GM18517 (cell line): ENCODE results near the gene KIF16B.

Experiments used
- ATAC-seq: cut with Tn5 transposase; IDR thresholded peaks from one replicate; pipeline ENCODE4 v1.9.1; 2021; ENCODE audit warnings: mild to moderate bottlenecking, moderate library complexity; ENCODE audit not compliant: unreplicated experiment

The KIF16B gene

DNA sequence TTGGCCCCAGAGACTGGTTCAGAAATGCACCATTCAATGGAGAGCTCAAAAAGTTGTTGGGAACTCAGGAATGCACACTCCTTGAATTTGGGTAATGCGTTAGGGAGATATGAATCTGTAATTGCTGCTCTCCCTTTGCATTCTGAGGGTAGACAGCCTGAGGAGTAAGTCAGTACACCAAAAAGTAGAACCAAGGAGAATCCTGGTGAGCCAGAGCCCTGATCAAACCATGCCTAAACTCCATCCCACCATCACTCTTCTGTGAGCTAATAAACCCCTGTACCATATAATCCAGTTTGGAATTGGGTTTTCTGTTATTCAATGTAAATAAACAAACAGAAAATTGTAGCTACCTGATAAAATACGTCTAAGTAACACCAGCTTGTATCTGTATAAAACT lies 90.2 kb downstream of the KIF16B start:
- no peak for ATAC-seq

DNA sequence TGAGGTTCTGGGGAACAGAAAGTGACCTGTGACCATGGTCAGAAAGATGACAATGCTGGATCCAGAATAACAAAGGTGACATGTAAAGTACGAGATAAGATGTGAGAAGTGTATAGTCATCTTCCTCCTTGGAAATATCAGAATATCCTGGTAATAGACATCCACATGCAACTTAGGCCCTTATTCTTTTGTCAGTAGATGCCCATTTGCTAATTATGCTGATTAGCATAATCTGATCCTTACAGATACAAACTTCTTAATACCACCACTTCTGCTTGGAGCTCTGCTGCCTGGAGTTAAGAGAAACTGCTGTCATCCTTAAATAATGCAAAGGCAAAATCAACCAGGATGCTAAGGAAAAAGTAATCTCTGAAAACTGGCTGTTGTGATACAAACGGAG lies 91.3 kb downstream of the KIF16B start:
- no peak for ATAC-seq

DNA sequence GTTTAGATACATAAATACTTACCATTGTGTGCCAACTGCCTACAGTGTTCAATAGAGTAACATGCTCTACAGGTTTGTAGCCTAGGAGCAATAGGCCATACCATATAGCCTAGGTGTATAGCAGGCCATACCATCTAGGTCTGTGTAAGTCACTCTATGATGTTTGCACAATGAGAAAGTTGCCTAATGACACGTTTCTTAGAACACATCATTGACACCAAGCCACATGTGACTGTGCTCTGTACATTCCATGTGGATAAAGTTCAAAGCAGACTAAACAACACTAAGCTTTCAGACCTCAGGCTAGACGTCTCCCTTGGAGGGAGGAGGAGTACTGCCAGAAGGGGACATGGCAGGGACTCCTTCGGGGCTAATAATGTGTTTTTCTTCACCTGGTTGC lies 93.6 kb downstream of the KIF16B start:
- no peak for ATAC-seq

DNA sequence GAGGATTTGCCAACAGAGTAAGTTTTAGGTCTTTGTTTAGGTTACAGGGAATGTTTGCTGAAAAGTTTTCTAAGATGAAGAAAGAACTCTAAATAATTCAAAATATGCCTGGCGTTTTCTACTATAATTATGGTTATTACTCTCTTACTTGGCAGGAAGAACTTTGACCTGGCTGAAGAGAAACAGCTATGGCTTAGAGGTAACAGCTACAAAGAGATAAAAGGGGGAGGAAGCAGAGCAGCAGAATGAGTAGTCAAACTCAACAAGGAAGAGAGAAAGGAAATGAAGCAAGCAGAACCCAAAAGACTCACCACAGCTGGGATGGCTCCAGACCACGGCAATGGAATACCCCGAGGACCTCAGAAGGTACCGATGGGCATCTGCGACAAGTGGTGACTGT lies 95.6 kb downstream of the KIF16B start:
- no peak for ATAC-seq

DNA sequence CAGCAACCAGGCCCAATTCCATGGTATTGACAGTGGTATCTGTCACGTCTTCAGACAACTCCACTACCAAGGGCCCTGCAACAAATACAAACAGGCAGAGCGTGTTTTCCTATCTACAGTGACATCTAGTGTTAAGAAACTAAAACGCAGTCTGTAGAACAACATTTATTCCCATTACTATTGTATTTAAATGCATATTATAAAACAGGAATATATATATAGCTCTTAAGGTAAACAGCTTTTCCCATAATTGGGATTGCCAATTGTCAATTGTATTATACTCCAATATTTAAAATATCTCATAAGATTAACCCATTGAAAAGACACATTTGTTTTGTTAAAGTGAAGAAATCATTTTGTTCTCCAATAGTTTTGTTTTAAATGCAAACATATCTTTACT lies 97.2 kb downstream of the KIF16B start:
- peak; percentile 76 for ATAC-seq

DNA sequence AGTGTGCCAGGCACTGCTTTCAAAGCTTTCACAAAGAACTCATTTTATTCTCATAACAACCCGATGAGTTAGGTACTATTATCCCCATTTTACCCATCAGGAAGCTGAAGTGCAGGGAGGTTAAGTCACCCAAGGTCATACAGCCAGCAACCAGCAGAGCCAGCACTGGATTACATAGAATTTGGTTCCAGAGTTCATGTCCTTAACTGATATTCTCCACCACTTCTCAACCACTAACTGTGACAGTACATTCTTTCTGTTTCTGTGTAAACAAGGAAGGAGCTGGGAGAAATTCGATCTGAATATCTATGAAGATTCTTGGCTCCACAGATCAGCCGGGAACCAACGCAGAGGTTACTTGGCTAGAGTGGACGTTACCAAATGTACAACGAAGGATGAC lies 98.0 kb downstream of the KIF16B start:
- ATAC-seq, result no peak

DNA sequence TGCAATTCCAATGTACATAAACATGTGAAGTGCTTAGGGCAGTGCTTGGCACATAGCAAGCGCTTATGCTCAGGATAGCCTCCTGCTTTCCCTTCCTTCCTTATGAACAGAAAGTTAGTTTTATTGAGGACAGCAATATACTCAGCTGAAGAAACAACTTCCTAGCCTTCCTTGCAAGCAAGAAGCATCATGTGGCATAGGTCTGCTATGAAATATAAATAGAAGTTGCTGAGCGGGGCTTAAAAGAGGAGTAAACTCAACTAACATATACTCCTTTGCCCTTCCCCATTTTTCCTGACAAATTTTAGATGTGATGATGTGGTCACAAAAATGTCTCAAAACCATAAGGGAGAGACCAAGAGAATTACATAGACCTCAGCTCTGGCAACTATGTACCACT lies 98.9 kb downstream of the KIF16B start:
- no peak for ATAC-seq

DNA sequence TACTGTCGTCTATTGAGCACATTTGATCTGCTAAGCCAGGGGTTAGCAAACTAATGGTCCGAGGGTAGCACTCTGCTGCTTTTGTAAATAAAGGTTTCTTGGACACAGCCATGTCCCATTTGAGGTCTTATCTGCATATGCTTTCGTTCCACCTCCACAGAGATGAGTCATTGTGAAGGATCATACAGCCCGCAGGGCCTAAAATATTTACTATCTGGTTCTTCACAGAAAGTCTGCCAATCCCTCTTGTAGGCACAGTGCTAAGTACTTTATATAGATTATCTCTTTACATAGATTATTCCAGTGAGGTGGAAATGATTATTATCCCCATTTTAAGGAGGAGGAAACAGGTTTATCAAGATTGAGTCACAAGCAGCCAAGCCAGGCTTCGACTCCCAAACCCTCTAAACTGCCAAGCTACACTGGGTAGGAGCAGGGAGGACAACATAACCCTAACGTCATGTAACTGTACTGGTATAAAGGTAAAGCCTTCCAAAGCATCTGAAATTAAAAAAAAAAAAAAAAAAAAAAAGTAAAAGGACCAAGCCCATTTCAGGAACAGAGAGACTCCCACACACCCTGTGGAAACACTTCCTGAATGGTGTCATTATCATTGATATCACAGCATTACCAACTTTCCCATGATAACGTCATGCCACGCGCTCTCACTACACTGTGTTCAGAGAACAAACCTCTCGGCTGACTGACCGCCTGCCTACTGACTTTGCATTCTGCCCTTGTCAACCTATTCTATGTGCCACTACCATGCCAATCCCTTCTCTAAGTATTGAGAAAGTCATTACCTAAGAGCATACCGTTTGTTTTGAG lies 101.0 kb downstream of the KIF16B start:
- ATAC-seq, result no peak

DNA sequence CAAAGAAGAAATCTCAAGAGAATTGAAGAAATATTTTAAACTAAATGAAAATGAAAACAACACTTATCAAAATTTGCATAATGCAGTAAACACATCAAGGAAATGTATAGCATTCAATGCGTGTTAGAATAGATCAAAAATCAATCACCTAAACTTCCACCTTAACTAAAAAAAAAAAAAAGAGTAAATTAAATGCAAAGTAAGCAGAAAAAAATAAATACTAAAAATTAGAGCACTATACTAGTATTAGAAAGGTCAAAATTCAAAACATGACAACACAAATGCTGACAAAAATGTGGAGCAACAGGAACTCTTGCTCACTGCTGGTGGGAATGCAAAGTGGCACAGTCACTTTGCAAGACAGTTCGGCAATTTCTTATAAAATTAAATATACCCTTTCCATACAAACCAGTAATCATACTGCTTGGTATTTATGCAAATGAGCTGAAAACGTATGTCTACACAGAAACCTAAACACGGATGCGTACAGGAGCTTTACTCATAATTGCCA lies 103.8 kb downstream of the KIF16B start:
- no peak for ATAC-seq

DNA sequence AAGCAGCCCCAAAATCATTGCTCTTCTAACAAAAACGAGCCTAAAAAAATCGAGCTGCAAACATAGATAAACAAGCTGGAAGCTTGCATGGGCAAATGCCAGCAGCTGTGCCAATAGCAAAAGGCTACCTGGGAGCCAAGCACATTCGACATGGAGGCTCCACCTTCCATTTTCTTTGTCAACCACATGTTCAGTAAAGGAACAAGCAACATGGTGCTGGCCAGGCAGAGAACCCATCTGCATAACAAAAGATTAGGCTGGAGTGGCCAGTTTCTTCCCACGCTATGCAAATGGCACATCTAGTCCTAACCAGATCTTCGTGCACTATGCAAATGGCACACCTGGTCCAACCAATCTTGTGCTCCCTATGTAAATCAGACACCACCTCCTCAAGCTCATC lies 110.5 kb downstream of the KIF16B start:
- no peak for ATAC-seq

DNA sequence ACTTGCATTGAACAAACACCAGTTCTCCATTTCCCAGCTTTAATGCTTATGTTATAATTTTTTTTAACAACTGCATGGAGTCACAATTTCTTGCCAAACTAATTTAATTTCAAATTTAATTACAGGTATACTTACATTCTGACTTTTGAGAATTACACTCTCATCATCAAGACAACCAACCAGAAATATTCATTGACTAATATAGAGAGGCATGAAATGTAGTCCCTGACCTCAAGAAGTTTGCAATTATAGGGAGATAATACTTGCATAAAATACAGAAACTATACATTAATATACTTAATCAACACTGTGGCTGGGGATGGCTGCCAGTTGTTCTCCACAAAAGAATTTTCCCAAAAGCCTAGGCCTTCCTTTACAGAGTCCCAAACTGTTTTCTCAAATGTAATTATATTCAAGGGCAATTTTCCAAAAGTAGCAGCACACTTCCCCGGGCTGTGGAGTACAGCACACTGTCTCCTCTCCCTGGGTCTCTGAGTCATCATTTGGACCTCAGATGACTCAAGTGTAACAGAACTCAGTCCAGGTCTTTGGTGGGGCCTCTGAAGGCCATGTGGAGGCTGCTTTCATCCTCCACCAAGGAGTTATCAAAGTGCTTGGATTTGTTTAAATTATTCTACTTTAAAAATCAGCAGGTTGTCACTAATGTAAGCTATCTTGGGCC lies 114.1 kb downstream of the KIF16B start:
- ATAC-seq, result no peak

DNA sequence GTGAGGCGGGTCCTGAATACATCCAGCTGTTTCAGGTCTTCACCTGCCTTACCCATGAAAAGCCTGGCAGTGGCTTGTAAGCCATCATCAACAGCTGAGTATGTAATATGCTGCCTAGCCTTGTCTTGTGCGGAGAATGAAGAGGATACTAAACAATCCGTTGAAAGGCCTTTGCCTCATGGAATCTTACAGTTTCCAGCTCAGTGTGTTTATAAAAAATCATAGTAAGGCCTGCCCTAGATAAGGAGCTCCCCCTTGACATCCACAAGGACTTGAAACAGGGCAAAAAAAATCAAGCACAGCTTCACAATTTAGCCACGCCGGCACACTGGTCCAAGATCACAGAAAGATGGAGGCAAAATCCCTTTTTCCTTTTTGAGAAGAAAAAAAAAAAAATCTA lies 115.7 kb downstream of the KIF16B start:
- no peak for ATAC-seq

DNA sequence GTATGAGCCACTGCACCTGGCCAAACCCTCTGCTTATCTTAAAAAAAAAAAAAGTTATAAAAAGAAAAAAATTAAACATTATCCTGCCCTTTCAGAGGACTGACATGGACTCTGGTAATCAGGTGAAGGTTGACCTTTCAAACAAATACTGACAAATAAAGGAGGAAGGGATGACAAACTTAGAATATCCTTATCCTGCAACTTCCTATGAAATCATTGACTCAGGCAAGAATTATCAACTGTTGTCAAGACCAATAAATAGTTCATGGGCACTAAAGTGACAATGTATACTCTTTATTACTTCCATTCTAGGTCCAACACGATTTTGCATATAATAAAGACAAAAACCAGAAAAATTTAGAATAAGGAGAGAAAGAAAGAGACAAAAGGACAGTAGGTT lies 117.9 kb downstream of the KIF16B start:
- ATAC-seq, result no peak

DNA sequence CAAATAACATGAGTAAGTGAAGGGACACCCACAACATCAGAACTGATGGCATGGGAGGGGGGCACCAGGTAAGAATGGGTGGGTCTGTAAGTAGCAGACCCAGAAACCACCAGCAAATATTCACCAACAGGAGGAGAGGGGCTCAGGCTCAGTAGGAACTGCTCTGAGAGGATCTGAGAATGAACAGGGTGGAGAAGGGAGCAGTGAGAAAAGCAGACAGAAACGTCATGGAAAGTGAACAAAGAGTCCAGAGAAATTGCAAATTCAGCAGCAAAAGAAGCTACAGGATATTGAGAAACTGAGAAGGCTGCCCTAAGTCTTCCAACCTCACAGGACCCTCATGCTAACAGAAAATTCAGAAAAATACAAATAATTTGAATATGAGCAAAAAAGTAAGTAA lies 121.3 kb downstream of the KIF16B start:
- no peak for ATAC-seq

DNA sequence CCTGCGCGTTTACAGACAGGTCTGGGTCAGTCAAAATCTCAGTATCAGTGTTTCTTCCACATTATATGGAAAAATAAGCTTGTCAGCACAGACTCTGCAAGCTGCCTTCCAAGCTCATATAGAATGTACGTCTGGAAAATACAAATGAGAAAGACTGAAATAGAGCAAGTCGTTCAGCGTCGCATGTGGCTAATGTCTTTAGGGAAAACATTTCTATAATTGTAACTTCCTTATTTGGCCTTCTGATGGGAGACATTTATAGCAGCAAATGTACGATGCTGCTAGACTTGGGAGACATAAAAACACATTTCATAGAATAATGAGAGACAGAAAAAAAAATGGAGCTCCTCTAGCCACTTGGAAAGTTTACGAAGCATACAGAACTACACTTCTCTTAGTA lies 122.2 kb downstream of the KIF16B start:
- ATAC-seq, result no peak

DNA sequence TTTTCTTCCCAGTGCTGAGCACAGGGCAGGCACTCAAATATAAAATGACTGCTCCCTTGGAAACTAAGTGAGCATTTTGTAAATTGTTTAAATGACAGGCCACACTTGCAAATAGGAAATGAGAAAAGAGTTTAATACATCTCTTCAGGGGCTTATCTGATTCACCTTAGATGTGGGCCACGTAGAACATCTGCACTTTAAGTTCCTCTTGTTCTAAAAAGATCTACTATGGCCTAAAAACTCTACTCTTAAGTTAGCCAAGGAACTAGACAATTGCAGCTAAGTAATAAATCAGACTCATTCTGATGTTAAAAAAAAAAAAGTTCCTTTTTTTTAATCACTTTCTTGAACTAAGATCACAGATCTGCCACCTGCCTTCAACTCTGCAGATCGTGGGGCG lies 126.3 kb downstream of the KIF16B start:
- ATAC-seq, result no peak

DNA sequence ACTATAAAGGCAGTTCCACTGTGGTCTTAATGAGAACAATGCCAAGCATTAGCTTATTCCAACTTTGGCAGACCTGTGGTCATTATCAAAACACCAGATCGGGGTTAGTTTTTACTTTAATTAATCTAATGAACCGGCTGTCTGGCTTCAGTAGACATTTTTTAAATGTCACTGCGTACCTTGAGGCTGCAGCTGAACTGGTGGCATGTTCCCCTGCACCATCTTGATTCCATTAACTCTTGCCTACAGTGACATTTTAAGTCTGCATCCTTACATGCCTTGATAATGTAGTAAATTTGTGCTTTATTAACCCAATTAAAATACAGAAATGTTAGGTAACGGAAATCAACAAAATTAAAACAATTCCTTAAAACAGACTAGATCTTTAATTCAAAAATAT lies 127.0 kb downstream of the KIF16B start:
- ATAC-seq, result no peak

DNA sequence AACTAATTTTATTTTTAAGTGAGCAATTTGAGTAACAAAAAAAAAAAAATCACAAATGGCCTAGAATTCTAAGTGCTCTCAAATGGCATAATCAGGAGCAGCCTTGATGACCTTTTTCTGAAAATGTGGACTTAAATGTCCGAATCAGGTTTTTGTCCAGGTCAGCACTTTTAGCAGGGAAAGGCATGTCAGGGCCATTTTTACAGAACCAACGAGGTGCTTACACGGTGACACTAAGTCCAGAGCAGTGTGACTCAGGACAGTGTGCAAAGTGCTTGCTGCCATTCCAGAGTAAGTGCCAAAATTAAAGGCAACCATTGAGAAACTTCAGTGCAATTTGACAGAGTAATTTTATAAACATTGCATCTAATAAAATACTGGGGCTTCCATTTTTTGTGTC lies 127.8 kb downstream of the KIF16B start:
- no peak for ATAC-seq

DNA sequence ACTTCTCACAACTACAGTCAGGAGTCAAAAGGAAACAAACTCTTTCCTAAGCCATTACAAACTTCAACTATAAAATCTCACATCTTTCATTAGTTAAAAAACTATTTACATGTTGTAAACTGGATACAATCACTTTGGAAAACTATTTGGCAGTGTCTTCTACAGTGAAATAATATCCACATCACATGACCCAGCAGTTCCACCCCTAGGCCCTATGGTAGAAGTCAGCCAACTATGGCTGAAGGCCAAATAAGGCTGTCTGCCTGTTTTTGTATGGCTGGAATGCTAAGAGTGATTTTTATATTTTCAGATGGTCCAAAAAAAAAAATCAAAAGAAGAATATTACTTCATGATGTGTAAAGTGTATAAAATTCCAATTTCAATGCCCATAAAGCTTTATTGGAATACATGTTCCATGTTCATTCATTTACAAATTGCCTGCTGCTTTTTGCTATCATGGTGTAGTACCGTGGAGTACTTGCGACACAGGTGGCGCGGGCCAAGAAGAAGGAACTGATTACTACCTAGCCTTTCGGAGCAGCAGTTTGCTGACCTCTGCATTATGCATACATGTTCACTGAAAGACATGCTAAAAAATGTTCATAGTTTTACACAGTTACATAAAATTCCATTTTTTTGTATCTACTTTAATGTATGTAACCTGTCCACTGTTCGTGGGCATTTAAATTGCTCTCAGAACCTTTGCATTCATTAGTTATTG lies 129.0 kb downstream of the KIF16B start:
- ATAC-seq, result no peak

DNA sequence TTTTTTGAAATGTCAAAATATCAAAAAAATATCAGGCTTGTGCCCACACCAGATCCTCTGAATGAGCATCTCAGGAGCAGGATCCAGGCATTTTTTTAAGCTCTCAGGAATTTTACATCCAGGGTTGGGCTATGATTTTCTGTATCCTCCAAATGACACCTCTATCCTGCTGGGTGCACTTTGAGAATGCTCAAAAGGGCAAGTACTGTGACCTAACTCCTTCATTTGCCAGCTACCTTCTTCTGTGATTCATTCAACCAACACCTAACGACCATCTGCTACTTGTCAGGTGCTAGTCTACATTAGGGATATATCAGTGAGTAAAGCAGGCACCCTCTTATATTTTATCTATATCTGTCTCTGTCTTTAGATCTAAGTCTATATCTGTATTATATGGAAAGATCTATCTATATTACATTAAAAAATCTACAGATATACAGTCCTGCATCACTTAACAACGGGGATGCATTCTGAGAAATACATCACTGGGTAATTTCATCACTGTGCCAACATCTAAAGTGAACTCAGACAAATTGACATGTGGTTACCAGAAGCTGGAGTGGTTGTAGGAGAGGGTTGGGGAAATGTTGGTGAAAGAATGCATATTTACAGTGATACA lies 131.6 kb downstream of the KIF16B start:
- ATAC-seq, result no peak

DNA sequence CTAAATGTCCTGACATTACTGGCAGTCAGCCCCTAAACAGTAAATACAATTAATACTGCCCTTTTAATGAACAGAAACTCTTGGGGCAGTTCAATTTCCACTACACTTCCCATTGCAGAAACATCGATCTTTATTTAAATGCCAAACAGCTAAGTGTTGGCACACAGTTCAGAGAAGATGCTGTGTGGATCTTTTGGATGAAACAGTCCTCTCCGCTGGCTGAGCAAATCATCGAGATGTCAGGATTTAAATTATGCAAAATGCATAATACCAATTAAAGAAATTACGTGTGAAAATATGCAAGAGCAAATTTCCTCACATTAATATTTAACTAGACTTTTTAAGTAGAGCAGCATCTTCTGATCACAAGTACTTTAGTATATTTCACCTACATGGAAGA lies 132.6 kb downstream of the KIF16B start:
- ATAC-seq, result no peak
